ENCODE data around the gene PALS2.

The PALS2 gene

GRCh38 chr7:24570983-24571382 is 2.3 kb upstream of the PALS2 start:
- TF ChIP-seq CTCF (IDR thresholded peaks at IDR 0.05) = no peak
- Histone ChIP-seq H3K36me3 (no peaks in the 10 kb centered on the region), H3K27ac (no peak overlapping the region), H3K4me1 (ENCODE audit: control insufficient read depth in 1 of 2, insufficient read depth in 1 of 2, low read depth in 1 of 2, low read length in 1 of 2) (peaks cover 9 to 17% of the 10 kb centered on the region in 2 experiments), H3K9me3 (no peaks in the 10 kb centered on the region), H3K27me3 (peaks cover 79% of the 10 kb centered on the region), H3K4me3 (ENCODE audit: low read depth in 1 of 2, low read length in 1 of 2) (no peak overlapping the region)

GRCh38 chr7:24572016-24572392 is 1.2 kb upstream of the PALS2 start:
- no peak overlapping the region for H3K4me3 ChIP-seq (ENCODE audit: low read depth in 1 of 2, low read length in 1 of 2)
- peaks cover 88% of the 10 kb centered on the region for H3K27me3 ChIP-seq
- H3K27ac ChIP-seq = no peak overlapping the region
- H3K36me3 ChIP-seq = no peaks in the 10 kb centered on the region
- peaks cover 9 to 17% of the 10 kb centered on the region in 2 experiments for H3K4me1 ChIP-seq (ENCODE audit: control insufficient read depth in 1 of 2, insufficient read depth in 1 of 2, low read depth in 1 of 2, low read length in 1 of 2)
- TF ChIP-seq CTCF (IDR thresholded peaks at IDR 0.05) = no peak
- no peaks in the 10 kb centered on the region for H3K9me3 ChIP-seq

GRCh38 chr7:24572393-24572996 is 757 bp upstream of the PALS2 start:
- TF ChIP-seq CTCF (IDR thresholded peaks at IDR 0.05) = no peak
- Histone ChIP-seq H3K4me3 (ENCODE audit: low read depth in 1 of 2, low read length in 1 of 2) (peak overlapping the region; percentile 31 to 40), H3K27ac (no peak overlapping the region), H3K4me1 (ENCODE audit: control insufficient read depth in 1 of 2, insufficient read depth in 1 of 2, low read depth in 1 of 2, low read length in 1 of 2) (peaks cover 9 to 17% of the 10 kb centered on the region in 2 experiments), H3K27me3 (peaks cover 91% of the 10 kb centered on the region), H3K9me3 (no peaks in the 10 kb centered on the region), H3K36me3 (no peaks in the 10 kb centered on the region)

- peak overlapping the region; percentile 40 to 47 for H3K4me3 ChIP-seq (ENCODE audit: low read depth in 1 of 2, low read length in 1 of 2)
- peaks cover 84% of the 10 kb centered on the region for H3K27me3 ChIP-seq
- H3K27ac ChIP-seq = no peak overlapping the region
- H3K9me3 ChIP-seq = no peaks in the 10 kb centered on the region
- H3K36me3 ChIP-seq = no peaks in the 10 kb centered on the region
- no peak for TF ChIP-seq CTCF (IDR thresholded peaks at IDR 0.05)
- H3K4me1 ChIP-seq (ENCODE audit: control insufficient read depth in 1 of 2, insufficient read depth in 1 of 2, low read depth in 1 of 2, low read length in 1 of 2) = peaks cover 9 to 17% of the 10 kb centered on the region in 2 experiments
Measured at GRCh38 chr7:24573554-24574338, 494 bp downstream of the PALS2 start.

GRCh38 chr7:24574386-24574785 is 1.1 kb downstream of the PALS2 start:
- H3K9me3 ChIP-seq = no peaks in the 10 kb centered on the region
- H3K4me3 ChIP-seq (ENCODE audit: low read depth in 1 of 2, low read length in 1 of 2) = peak overlapping the region; percentile 24 to 47
- no peak for TF ChIP-seq CTCF (IDR thresholded peaks at IDR 0.05)
- H3K27me3 ChIP-seq = peaks cover 78% of the 10 kb centered on the region
- no peaks in the 10 kb centered on the region for H3K36me3 ChIP-seq
- peaks cover 9 to 17% of the 10 kb centered on the region in 2 experiments for H3K4me1 ChIP-seq (ENCODE audit: control insufficient read depth in 1 of 2, insufficient read depth in 1 of 2, low read depth in 1 of 2, low read length in 1 of 2)
- H3K27ac ChIP-seq = no peak overlapping the region
